Mesenchymal stem cell (in vitro differentiated cells and primary cell): ENCODE results near the gene LSP1.

Source experiments
- DNase-seq: peaks from one replicate; pipeline ENCODE4 v3.0.0-alpha.2; 2013
- H2AFZ ChIP-seq: one replicate; pipeline ENCODE4 v1.6.1; 2013; ENCODE audit warnings: low read depth, mild to moderate bottlenecking, control low read depth, inconsistent platforms, low read length, moderate library complexity
- H2AK5ac ChIP-seq: 2 replicates; pipeline ENCODE4 v1.6.1; 2013; ENCODE audit warnings: low read length, moderate library complexity, mild to moderate bottlenecking, inconsistent platforms; ENCODE audit not compliant: severe bottlenecking
- H2BK120ac ChIP-seq: one replicate; pipeline ENCODE4 v1.6.1; 2013; ENCODE audit warnings: low read depth, mild to moderate bottlenecking, inconsistent platforms, low read length, moderate library complexity
- H2BK12ac ChIP-seq, 2 experiments: one replicate each; pipeline ENCODE4 v1.6.1; 2013; ENCODE audit warnings: inconsistent platforms in 2 of 2, low read length in 2 of 2, mild to moderate bottlenecking in 2 of 2, moderate library complexity in 2 of 2, control low read depth in 1 of 2
- H2BK15ac ChIP-seq: one replicate; pipeline ENCODE4 v1.6.1; 2013; ENCODE audit warnings: mild to moderate bottlenecking, low read depth, inconsistent platforms; ENCODE audit not compliant: poor library complexity, severe bottlenecking
- H2BK5ac ChIP-seq: 2 replicates; pipeline ENCODE4 v1.6.1; 2013; ENCODE audit warnings: low read depth, mild to moderate bottlenecking, low read length, control low read depth, inconsistent platforms; ENCODE audit not compliant: poor library complexity, severe bottlenecking
- H3K14ac ChIP-seq, 2 experiments: one replicate each; pipeline ENCODE4 v1.6.1; 2013; ENCODE audit warnings: inconsistent platforms in 2 of 2, low read length in 2 of 2, control low read depth in 1 of 2, mild to moderate bottlenecking in 1 of 2, moderate library complexity in 1 of 2
- H3K18ac ChIP-seq, 2 experiments: one replicate each; pipeline ENCODE4 v1.6.1; 2013; ENCODE audit warnings: inconsistent platforms in 2 of 2, low read length in 2 of 2, control low read depth in 1 of 2, low read depth in 1 of 2, mild to moderate bottlenecking in 1 of 2
- H3K23ac ChIP-seq, 2 experiments: one replicate each; pipeline ENCODE4 v1.6.1; 2013; ENCODE audit warnings: inconsistent platforms in 2 of 2, low read length in 2 of 2, mild to moderate bottlenecking in 2 of 2, moderate library complexity in 2 of 2, control low read depth in 1 of 2
- H3K27ac ChIP-seq: 2 replicates; pipeline ENCODE4 v1.5.1; 2013; ENCODE audit warnings: mild to moderate bottlenecking, moderate library complexity, low read length, control low read depth, inconsistent platforms; ENCODE audit not compliant: poor library complexity, severe bottlenecking
- H3K27me3 ChIP-seq, 2 experiments: 2 replicates each; pipeline versions ENCODE4 v1.6.1 to v1.7.0; 2013; ENCODE audit warnings: low read length in 2 of 2, mild to moderate bottlenecking in 2 of 2, moderate library complexity in 2 of 2, control low read depth in 1 of 2, inconsistent platforms in 1 of 2; ENCODE audit not compliant: control insufficient read depth in 1 of 2, insufficient read depth in 1 of 2
- H3K36me3 ChIP-seq, 2 experiments: 2 replicates each; pipeline versions ENCODE4 v1.6.1 to v1.7.0; 2013; ENCODE audit warnings: low read length in 2 of 2, control low read depth in 1 of 2, inconsistent platforms in 1 of 2, low read depth in 1 of 2, mild to moderate bottlenecking in 1 of 2; ENCODE audit not compliant: insufficient read depth in 2 of 2, control insufficient read depth in 1 of 2
- H3K4ac ChIP-seq, 2 experiments: one replicate each; pipeline ENCODE4 v1.6.1; 2013; ENCODE audit warnings: inconsistent platforms in 2 of 2, low read length in 2 of 2, mild to moderate bottlenecking in 2 of 2, moderate library complexity in 2 of 2, control low read depth in 1 of 2, low read depth in 1 of 2
- H3K4me1 ChIP-seq: 2 replicates; pipeline ENCODE4 v1.6.1; 2013; ENCODE audit warnings: low read depth, low read length, control low read depth; ENCODE audit not compliant: control insufficient read depth, insufficient read depth
- H3K4me2 ChIP-seq: 2 replicates; pipeline ENCODE4 v1.6.1; 2013; ENCODE audit warnings: low read length, mild to moderate bottlenecking, inconsistent platforms; ENCODE audit not compliant: poor library complexity, severe bottlenecking
- H3K4me3 ChIP-seq, 2 experiments: 2 replicates each; pipeline versions ENCODE4 v1.5.1 to v1.7.0; 2013; ENCODE audit warnings: low read length in 2 of 2, mild to moderate bottlenecking in 2 of 2, control low read depth in 1 of 2, low read depth in 1 of 2; ENCODE audit not compliant: insufficient read depth in 1 of 2
- H3K79me1 ChIP-seq: replicated peaks from 2 replicates; pipeline ENCODE4 v1.6.1; 2013; ENCODE audit warnings: mild to moderate bottlenecking, control low read depth, low read length, inconsistent platforms; ENCODE audit not compliant: poor library complexity, severe bottlenecking
- H3K9ac ChIP-seq: 2 replicates; pipeline ENCODE4 v1.7.0; 2013; ENCODE audit warnings: mild to moderate bottlenecking, low read length, moderate library complexity
- H3K9me3 ChIP-seq: 2 replicates; pipeline ENCODE4 v1.7.0; 2013; ENCODE audit warnings: mild to moderate bottlenecking, low read length; ENCODE audit not compliant: control insufficient read depth
- H4K8ac ChIP-seq: one replicate; pipeline ENCODE4 v1.6.1; 2013; ENCODE audit warnings: inconsistent platforms, mild to moderate bottlenecking, low read length, moderate library complexity
- H4K91ac ChIP-seq: one replicate; pipeline ENCODE4 v1.6.1; 2013; ENCODE audit warnings: mild to moderate bottlenecking, low read length, inconsistent platforms
- WGBS: methylation state at CpG from one replicate; pipeline ENCODE4 v1.1.7; 2013; ENCODE audit warnings: mixed read lengths; 5-methylcytosine and 5-hydroxymethylcytosine counted together

Gene LSP1

GRCh38 chr11:1855886-1856265 is 3.0 kb downstream of the LSP1 start:
- Histone ChIP-seq H3K14ac (no peak overlapping the region), H2AFZ (no peak overlapping the region), H3K4me1 (peaks cover 12% of the 10 kb centered on the region), H3K18ac (no peak overlapping the region), H3K9ac (no peak overlapping the region), H3K27ac (no peak overlapping the region), H2BK12ac (peak overlapping the region in 1 of 2 experiments; percentile 11), H2BK5ac (no peak overlapping the region), H3K4me3 (peak overlapping the region in 1 of 2 experiments; percentile 22), H2BK120ac (no peak overlapping the region), H3K4me2 (no peak overlapping the region), H3K4ac (no peak overlapping the region), H3K23ac (no peak overlapping the region), H3K36me3 (no peaks in the 10 kb centered on the region), H4K91ac (no peak overlapping the region), H3K9me3 (no peaks in the 10 kb centered on the region), H3K79me1 (no peaks in the 10 kb centered on the region), H4K8ac (no peak overlapping the region), H3K27me3 (peaks cover 0 to 17% of the 10 kb centered on the region in 2 experiments), H2AK5ac (no peak overlapping the region), H2BK15ac (no peak overlapping the region)
- 91% methylated on average over 11 of the region's 11 CpGs for WGBS
- DNase-seq, result no peak

- no peak overlapping the region for H3K4me2 ChIP-seq
- no peak overlapping the region for H2AFZ ChIP-seq
- H3K36me3 ChIP-seq, result no peaks in the 10 kb centered on the region
- DNase-seq, result no peak
- H2BK15ac ChIP-seq, result no peak overlapping the region
- H2BK12ac ChIP-seq, result peak overlapping the region in 1 of 2 experiments; percentile 1
- H3K4me1 ChIP-seq, result peaks cover 12% of the 10 kb centered on the region
- H2BK120ac ChIP-seq, result no peak overlapping the region
- peak overlapping the region; percentile 27 for H2AK5ac ChIP-seq
- H3K14ac ChIP-seq, result no peak overlapping the region
- H3K18ac ChIP-seq, result no peak overlapping the region
- no peak overlapping the region for H3K9ac ChIP-seq
- no peak overlapping the region for H3K4me3 ChIP-seq
- no peaks in the 10 kb centered on the region for H3K9me3 ChIP-seq
- WGBS, result 96% methylated on average over 13 of the region's 13 CpGs
- H4K8ac ChIP-seq, result no peak overlapping the region
- H3K27me3 ChIP-seq, result peaks cover 0 to 17% of the 10 kb centered on the region in 2 experiments
- no peak overlapping the region for H4K91ac ChIP-seq
- no peak overlapping the region for H3K23ac ChIP-seq
- H2BK5ac ChIP-seq, result no peak overlapping the region
- H3K27ac ChIP-seq, result no peak overlapping the region
- H3K4ac ChIP-seq, result no peak overlapping the region
- no peaks in the 10 kb centered on the region for H3K79me1 ChIP-seq
These were observed 3.6 kb downstream of the LSP1 start for GRCh38 chr11:1856306-1857005.

GRCh38 chr11:1857064-1857463 is 4.2 kb downstream of the LSP1 start:
- Histone ChIP-seq H3K14ac (no peak overlapping the region), H3K27ac (no peak overlapping the region), H2AFZ (no peak overlapping the region), H4K91ac (peak overlapping the region; percentile 52), H3K36me3 (no peaks in the 10 kb centered on the region), H3K4me3 (no peak overlapping the region), H3K9me3 (no peaks in the 10 kb centered on the region), H3K4me1 (peaks cover 12% of the 10 kb centered on the region), H2BK15ac (no peak overlapping the region), H3K4me2 (no peak overlapping the region), H3K18ac (no peak overlapping the region), H3K23ac (no peak overlapping the region), H3K79me1 (no peaks in the 10 kb centered on the region), H2BK5ac (no peak overlapping the region), H2AK5ac (peak overlapping the region; percentile 29), H3K4ac (no peak overlapping the region), H3K27me3 (peaks cover 0 to 17% of the 10 kb centered on the region in 2 experiments), H2BK120ac (no peak overlapping the region), H4K8ac (no peak overlapping the region), H3K9ac (no peak overlapping the region), H2BK12ac (peak overlapping the region in 1 of 2 experiments; percentile 1)
- 82% methylated on average over 11 of the region's 11 CpGs for WGBS
- no peak for DNase-seq

GRCh38 chr11:1858154-1858553 is 5.3 kb downstream of the LSP1 start:
- Histone ChIP-seq H3K4me1 (peaks cover 20% of the 10 kb centered on the region), H3K4me2 (no peak overlapping the region), H3K4me3 (no peak overlapping the region), H2AFZ (no peak overlapping the region), H2BK12ac (no peak overlapping the region), H3K18ac (no peak overlapping the region), H4K8ac (no peak overlapping the region), H3K9me3 (no peaks in the 10 kb centered on the region), H3K36me3 (no peaks in the 10 kb centered on the region), H2AK5ac (no peak overlapping the region), H3K4ac (no peak overlapping the region), H3K79me1 (no peaks in the 10 kb centered on the region), H3K23ac (no peak overlapping the region), H4K91ac (no peak overlapping the region), H3K27me3 (peaks cover 0 to 22% of the 10 kb centered on the region in 2 experiments), H3K9ac (no peak overlapping the region), H2BK15ac (no peak overlapping the region), H2BK5ac (peak overlapping the region; percentile 47), H2BK120ac (no peak overlapping the region), H3K14ac (no peak overlapping the region), H3K27ac (no peak overlapping the region)
- 93% methylated on average over 9 of the region's 9 CpGs for WGBS
- DNase-seq, result no peak
